Measurements from ENCODE around the gene ASCC3.
"Not testable (repeated sequence)": the region's sequence is repeated elsewhere in the genome, so short reads cannot be mapped to it uniquely, and the experiment has no call there.

Gene ASCC3

DNA sequence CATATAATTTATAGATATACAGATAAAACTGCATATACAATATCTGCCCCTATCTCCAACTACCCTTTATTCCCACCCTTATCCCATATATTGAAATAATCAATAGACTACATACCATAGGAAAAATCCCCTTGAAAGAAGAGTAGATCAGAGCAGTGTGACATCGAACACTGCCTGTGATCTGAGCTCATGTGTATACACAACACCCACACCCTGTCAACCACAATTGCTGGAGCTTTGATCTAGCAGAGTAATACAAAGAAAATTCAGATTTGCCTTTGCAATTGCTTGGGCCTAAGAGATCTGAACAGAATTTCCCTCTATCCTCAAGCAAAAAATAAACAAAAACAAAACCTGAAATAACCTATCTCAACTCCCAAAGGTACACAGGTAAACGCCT is 119.3 kb downstream of the ASCC3 start:
- TF ChIP-seq CTCF (conservative IDR thresholded peaks at IDR 0.05; ENCODE audit: low read depth, low read length): no peak
- DNase-seq (ENCODE audit: low read depth): no peak
- H3K4me3 ChIP-seq (ENCODE audit: low read length): no peak overlapping the region

GRCh38 chr6:100758386-100758785 is 122.7 kb downstream of the ASCC3 start:
- H3K4me3 ChIP-seq (ENCODE audit: low read length); DNase-seq (ENCODE audit: low read depth): not testable (repeated sequence)

DNA sequence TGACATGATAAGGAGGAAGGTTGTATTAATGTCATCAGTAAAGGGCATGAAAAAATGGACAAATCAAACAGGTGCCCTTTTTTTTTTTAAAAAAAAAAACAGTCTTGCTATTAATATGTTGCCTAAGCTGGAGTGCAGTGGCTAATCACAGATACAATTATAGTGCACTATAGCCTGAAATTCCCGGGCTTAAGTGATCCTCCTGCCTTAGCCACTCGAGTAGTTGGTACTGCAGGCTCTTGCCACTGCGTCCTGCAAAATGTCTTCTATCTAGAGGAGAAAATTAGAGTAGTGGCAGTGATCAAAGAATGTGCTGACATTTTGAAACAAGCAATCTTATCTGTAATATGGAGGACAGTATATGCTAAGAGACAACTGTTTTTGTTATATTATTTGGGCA is 127.7 kb downstream of the ASCC3 start:
- no peak overlapping the region for H3K4me3 ChIP-seq (ENCODE audit: low read length)
- TF ChIP-seq CTCF (conservative IDR thresholded peaks at IDR 0.05; ENCODE audit: low read depth, low read length): no peak
- DNase-seq (ENCODE audit: low read depth): no peak

DNA sequence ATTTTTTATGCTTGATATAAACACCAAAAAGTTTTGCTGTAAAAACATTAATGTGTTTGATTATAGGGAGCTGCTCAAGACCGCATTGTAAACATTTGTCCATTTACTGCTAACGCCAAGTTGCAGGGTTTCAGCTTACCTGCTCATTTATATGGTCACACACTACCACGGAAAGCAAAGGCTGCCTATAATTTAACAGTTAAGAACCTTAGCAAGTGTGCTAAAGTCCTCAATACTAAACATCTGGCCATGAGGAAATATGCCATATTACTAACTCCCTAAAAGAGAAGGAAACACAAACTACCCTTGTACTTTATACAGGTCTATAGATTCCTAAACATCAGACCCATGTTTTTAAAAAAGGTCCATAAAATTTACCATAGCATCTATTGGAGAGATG is 129.5 kb downstream of the ASCC3 start:
- DNase-seq (ENCODE audit: low read depth): no peak
- TF ChIP-seq CTCF (conservative IDR thresholded peaks at IDR 0.05; ENCODE audit: low read depth, low read length): no peak
- H3K4me3 ChIP-seq (ENCODE audit: low read length): no peak overlapping the region

GRCh38 chr6:100745419-100746041 is 135.6 kb downstream of the ASCC3 start:
- H3K4me3 ChIP-seq (ENCODE audit: low read length): no peak overlapping the region
- TF ChIP-seq CTCF (conservative IDR thresholded peaks at IDR 0.05; ENCODE audit: low read depth, low read length): no peak
- DNase-seq (ENCODE audit: low read depth): no peak

DNA sequence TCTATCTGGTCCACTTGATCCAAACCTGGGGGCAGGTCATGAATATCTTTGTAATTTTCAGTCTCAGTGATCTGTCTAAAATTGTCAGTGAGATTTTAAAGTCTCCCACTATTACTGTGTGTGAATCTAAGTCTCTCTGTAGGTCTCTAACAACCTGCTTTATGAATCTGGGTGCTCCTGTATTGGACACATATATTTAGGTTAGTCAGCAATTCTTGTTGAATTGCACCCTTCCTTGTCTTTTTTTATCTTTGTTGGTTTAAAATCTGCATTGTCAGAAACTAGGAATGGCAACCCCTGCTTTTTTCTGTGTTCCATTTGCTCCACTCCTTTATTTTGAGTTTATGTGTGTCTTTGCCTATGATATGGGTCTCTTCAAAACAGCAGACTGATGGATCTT is 140.7 kb downstream of the ASCC3 start:
- H3K4me3 ChIP-seq (ENCODE audit: low read length): no peak overlapping the region
- no peak for TF ChIP-seq CTCF (conservative IDR thresholded peaks at IDR 0.05; ENCODE audit: low read depth, low read length)
- DNase-seq (ENCODE audit: low read depth): no peak

GRCh38 chr6:100737720-100738119 is 143.4 kb downstream of the ASCC3 start:
- not testable (repeated sequence) for DNase-seq (ENCODE audit: low read depth); H3K4me3 ChIP-seq (ENCODE audit: low read length)

DNA sequence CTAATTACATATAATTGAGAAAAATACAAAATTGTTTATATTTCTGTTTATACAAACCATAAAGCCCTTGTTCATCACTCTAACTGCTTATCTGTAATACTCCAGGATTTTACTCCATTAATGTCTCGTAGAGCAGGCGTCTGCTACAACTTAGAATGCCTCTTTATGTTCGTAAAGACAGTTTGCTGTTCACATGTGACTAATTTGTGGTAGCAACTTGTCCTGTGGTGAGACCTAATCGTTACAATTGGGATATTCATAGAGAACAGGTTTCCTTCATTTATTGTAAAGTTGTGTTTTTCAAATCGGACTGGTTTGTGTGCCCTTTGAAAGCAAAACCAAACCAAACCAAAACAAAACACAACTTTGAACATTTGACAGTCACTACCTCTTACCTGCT is 149.7 kb downstream of the ASCC3 start:
- DNase-seq (ENCODE audit: low read depth): no peak
- no peak overlapping the region for H3K4me3 ChIP-seq (ENCODE audit: low read length)
- TF ChIP-seq CTCF (conservative IDR thresholded peaks at IDR 0.05; ENCODE audit: low read depth, low read length): no peak
